GM23338 (cell line): Measurements from ENCODE around the gene C14orf93. TPM values are rescaled to one million over a fixed set of nuclear protein-coding genes. Genes with fewer than 3 reads are reported as not detected.
A peak's percentile ranks its signal among the peaks of the same experiment; 100 is the strongest.

Experiments used
- ATAC-seq: fragments of 200-7000 bp; cut with Tn5 transposase; 3 replicates; pipeline ENCODE4 v1.9.1; 2020
- DNase-seq: peaks from one replicate; pipeline ENCODE4 v3.0.0-alpha.2; 2015; ENCODE audit warnings: low spot score
- H2AFZ ChIP-seq: fragments of 200-600 bp; sonication (generic); 2 replicates; pipeline ENCODE4 v1.8.0; 2016; ENCODE audit warnings: antibody characterized with exemption, mild to moderate bottlenecking, moderate library complexity
- H3F3A ChIP-seq: fragments of 200-600 bp; sonication (generic); replicated peaks from 2 replicates; pipeline ENCODE4 v1.8.0; 2017; ENCODE audit warnings: antibody characterized with exemption, mixed run types, low read depth
- H3K27ac ChIP-seq: fragments of 200-600 bp; sonication (generic); 2 replicates; pipeline ENCODE4 v1.6.1; 2016; ENCODE audit warnings: low read depth
- H3K27me3 ChIP-seq: fragments of 200-600 bp; sonication (generic); 2 replicates; pipeline ENCODE4 v1.8.0; 2016; ENCODE audit warnings: mild to moderate bottlenecking, mixed run types, moderate library complexity; ENCODE audit not compliant: insufficient read depth
- H3K36me3 ChIP-seq: fragments of 200-600 bp; sonication (generic); 2 replicates; pipeline ENCODE4 v1.8.0; 2016; ENCODE audit warnings: mild to moderate bottlenecking; ENCODE audit not compliant: insufficient read depth
- H3K4me1 ChIP-seq: fragments of 200-600 bp; sonication (generic); 2 replicates; pipeline ENCODE4 v1.8.0; 2016; ENCODE audit warnings: mild to moderate bottlenecking, moderate library complexity; ENCODE audit not compliant: insufficient read depth
- H3K4me2 ChIP-seq: fragments of 200-600 bp; sonication (generic); 2 replicates; pipeline ENCODE4 v1.7.1; 2017; ENCODE audit warnings: mixed run types
- H3K4me3 ChIP-seq: fragments of 200-600 bp; sonication (generic); 2 replicates; pipeline ENCODE4 v1.6.1; 2016; ENCODE audit warnings: mixed run types
- H3K79me2 ChIP-seq: fragments of 200-600 bp; sonication (generic); replicated peaks from 2 replicates; pipeline ENCODE4 v1.8.0; 2017; ENCODE audit warnings: mild to moderate bottlenecking; ENCODE audit not compliant: insufficient read depth
- H3K9me2 ChIP-seq: fragments of 200-600 bp; sonication (generic); 2 replicates; pipeline ENCODE4 v1.8.0; 2017; ENCODE audit not compliant: insufficient read depth
- H4K20me1 ChIP-seq: fragments of 200-600 bp; sonication (generic); replicated peaks from 2 replicates; pipeline ENCODE4 v1.8.0; 2017; ENCODE audit warnings: mild to moderate bottlenecking; ENCODE audit not compliant: insufficient read depth
- H3K27ac Mint-ChIP-seq: 2 replicates; pipeline ENCODE4 v1.8.0; 2020; ENCODE audit warnings: inconsistent platforms, mild to moderate bottlenecking, moderate library complexity, mixed read lengths
- H3K27me3 Mint-ChIP-seq: 3 replicates; pipeline ENCODE4 v1.8.0; 2022; ENCODE audit warnings: low read depth, mild to moderate bottlenecking, moderate library complexity, mixed read lengths, inconsistent platforms; ENCODE audit not compliant: insufficient read depth, poor library complexity
- H3K36me3 Mint-ChIP-seq: 3 replicates; pipeline ENCODE4 v1.8.0; 2021; ENCODE audit warnings: low read depth, mild to moderate bottlenecking, inconsistent platforms, moderate library complexity, mixed read lengths
- H3K4me1 Mint-ChIP-seq: 3 replicates; pipeline ENCODE4 v1.8.0; 2020; ENCODE audit warnings: mild to moderate bottlenecking, inconsistent platforms, mixed read lengths
- H3K4me3 Mint-ChIP-seq: 3 replicates; pipeline ENCODE4 v1.8.0; 2021; ENCODE audit warnings: moderate library complexity, mild to moderate bottlenecking, inconsistent platforms, mixed read lengths
- H3K9me3 Mint-ChIP-seq: 3 replicates; pipeline ENCODE4 v1.8.0; 2020; ENCODE audit warnings: moderate library complexity, mild to moderate bottlenecking, inconsistent platforms, mixed read lengths
- CREB1 ChIP-seq: fragments of 250-450 bp; sonication (Bioruptor Pico); IDR thresholded peaks from 2 replicates; pipeline ENCODE4 v1.5.0; 2020; ENCODE audit warnings: low read depth, mild to moderate bottlenecking, moderate library complexity
- EZH2 ChIP-seq: fragments of 200-600 bp; sonication (generic); IDR thresholded peaks from one replicate; pipeline ENCODE4 v1.8.0; 2017; ENCODE audit warnings: antibody characterized with exemption, mild to moderate bottlenecking, low read depth; ENCODE audit not compliant: unreplicated experiment
- EZH2phosphoT487 ChIP-seq: fragments of 200-600 bp; sonication (generic); IDR thresholded peaks from one replicate; pipeline ENCODE4 v1.8.1; 2018; ENCODE audit warnings: antibody characterized with exemption; ENCODE audit not compliant: unreplicated experiment
- JUNB ChIP-seq: IDR thresholded peaks from one replicate; pipeline ENCODE4 v1.6.1; 2016; ENCODE audit warnings: antibody characterized with exemption; ENCODE audit not compliant: unreplicated experiment
- NANOG ChIP-seq: IDR thresholded peaks from 2 replicates; pipeline ENCODE4 v1.6.1; 2016; ENCODE audit warnings: antibody characterized with exemption, borderline replicate concordance
- POLR2AphosphoS5 ChIP-seq: IDR thresholded peaks from 2 replicates; pipeline ENCODE4 v1.6.1; 2016; ENCODE audit warnings: antibody characterized with exemption, low read depth
- STAT1 ChIP-seq: IDR thresholded peaks from one replicate; pipeline ENCODE4 v1.6.1; 2016; ENCODE audit warnings: antibody characterized with exemption; ENCODE audit not compliant: unreplicated experiment
- ZNF114 ChIP-seq: fragments of 250-450 bp; sonication (Bioruptor Pico); IDR thresholded peaks from 2 replicates; pipeline ENCODE4 v1.5.0; 2020; ENCODE audit warnings: mild to moderate bottlenecking, moderate library complexity
- ZNF331 ChIP-seq: fragments of 250-450 bp; sonication (Bioruptor Pico); IDR thresholded peaks from 2 replicates; pipeline ENCODE4 v1.5.0; 2020; ENCODE audit warnings: low read depth, mild to moderate bottlenecking, moderate library complexity
- ZNF462 ChIP-seq: fragments of 250-450 bp; sonication (Bioruptor Pico); IDR thresholded peaks from 2 replicates; pipeline ENCODE4 v1.5.0; 2020; ENCODE audit warnings: mild to moderate bottlenecking, moderate library complexity
- polyA plus RNA-seq: library from polyadenylated mRNA; unstranded; fragments of >200 nt; fragmentation: Nextera tagmentation; extraction: Ambion mirVana; gene quantifications from 2 replicates; pipeline ENCODE4 v1.2.1, GENCODE V29; 2016
- total RNA-seq: library from RNA; depleted of rRNA; stranded (reverse); fragments of >200 nt; shearing (Covaris generic); gene quantifications from 2 replicates; pipeline ENCODE4 v1.2.3, GENCODE V29; 2014
- TF ChIP-seq, protein P1 (sequence below): IDR thresholded peaks from one replicate; pipeline ENCODE4 v1.6.1; 2018; ENCODE audit warnings: antibody characterized with exemption; ENCODE audit not compliant: unreplicated experiment
- TF ChIP-seq, protein P2 (sequence below): IDR thresholded peaks from 2 replicates; pipeline ENCODE4 v1.6.1; 2016; ENCODE audit warnings: antibody characterized with exemption
- TF ChIP-seq, protein P3 (sequence below), 2 experiments: fragments of 200-600 bp in 1 of 2; sonication (generic) in 1 of 2; conservative IDR thresholded peaks; 2 replicates each; pipeline versions ENCODE4 v1.5.1 to v1.6.1; 2016 to 2017; ENCODE audit warnings: antibody characterized with exemption in 2 of 2, low read depth in 2 of 2, mild to moderate bottlenecking in 2 of 2, moderate library complexity in 1 of 2

Gene C14orf93
- total and polyA plus RNA-seq, 2 experiments from 2014 or later = 3.5 to 11.7 TPM

GRCh38 chr14:22979748-22980392 is 30.1 kb downstream of the C14orf93 start:
- Mint-ChIP-seq H3K27ac (no peak overlapping the region), H3K27me3 (peaks cover 17% of the 10 kb centered on the region), H3K9me3 (peaks cover 10% of the 10 kb centered on the region; the same call in 2 of the 3 replicates), H3K36me3 (peaks cover 52% of the 10 kb centered on the region), H3K4me3 (peak overlapping the region; percentile 69), H3K4me1 (peaks cover 48% of the 10 kb centered on the region)
- ATAC-seq = no peak
- peaks cover 16% of the 10 kb centered on the region; the same call in 1 of the 2 replicates for H3K36me3 ChIP-seq
- peaks cover 32% of the 10 kb centered on the region for H3F3A ChIP-seq
- H4K20me1 ChIP-seq = no peaks in the 10 kb centered on the region; the same call in 1 of the 2 replicates
- peaks cover 41% of the 10 kb centered on the region for H3K4me1 ChIP-seq
- 0 out of 2 replicates have a peak overlapping the region, but pooled peaks have one; percentile 81 for H3K27ac ChIP-seq
- peak overlapping the region; percentile 92 for H3K4me2 ChIP-seq
- H3K27me3 ChIP-seq = peaks cover 19% of the 10 kb centered on the region
- no peak for DNase-seq
- H3K4me3 ChIP-seq = peak overlapping the region; percentile 70
- H3K79me2 ChIP-seq = peaks cover 47% of the 10 kb centered on the region
- H3K9me2 ChIP-seq = no peaks in the 10 kb centered on the region
- TF ChIP-seq, protein P1, sequence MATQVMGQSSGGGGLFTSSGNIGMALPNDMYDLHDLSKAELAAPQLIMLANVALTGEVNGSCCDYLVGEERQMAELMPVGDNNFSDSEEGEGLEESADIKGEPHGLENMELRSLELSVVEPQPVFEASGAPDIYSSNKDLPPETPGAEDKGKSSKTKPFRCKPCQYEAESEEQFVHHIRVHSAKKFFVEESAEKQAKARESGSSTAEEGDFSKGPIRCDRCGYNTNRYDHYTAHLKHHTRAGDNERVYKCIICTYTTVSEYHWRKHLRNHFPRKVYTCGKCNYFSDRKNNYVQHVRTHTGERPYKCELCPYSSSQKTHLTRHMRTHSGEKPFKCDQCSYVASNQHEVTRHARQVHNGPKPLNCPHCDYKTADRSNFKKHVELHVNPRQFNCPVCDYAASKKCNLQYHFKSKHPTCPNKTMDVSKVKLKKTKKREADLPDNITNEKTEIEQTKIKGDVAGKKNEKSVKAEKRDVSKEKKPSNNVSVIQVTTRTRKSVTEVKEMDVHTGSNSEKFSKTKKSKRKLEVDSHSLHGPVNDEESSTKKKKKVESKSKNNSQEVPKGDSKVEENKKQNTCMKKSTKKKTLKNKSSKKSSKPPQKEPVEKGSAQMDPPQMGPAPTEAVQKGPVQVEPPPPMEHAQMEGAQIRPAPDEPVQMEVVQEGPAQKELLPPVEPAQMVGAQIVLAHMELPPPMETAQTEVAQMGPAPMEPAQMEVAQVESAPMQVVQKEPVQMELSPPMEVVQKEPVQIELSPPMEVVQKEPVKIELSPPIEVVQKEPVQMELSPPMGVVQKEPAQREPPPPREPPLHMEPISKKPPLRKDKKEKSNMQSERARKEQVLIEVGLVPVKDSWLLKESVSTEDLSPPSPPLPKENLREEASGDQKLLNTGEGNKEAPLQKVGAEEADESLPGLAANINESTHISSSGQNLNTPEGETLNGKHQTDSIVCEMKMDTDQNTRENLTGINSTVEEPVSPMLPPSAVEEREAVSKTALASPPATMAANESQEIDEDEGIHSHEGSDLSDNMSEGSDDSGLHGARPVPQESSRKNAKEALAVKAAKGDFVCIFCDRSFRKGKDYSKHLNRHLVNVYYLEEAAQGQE = no peak
- TF ChIP-seq CREB1 (CRISPR knock-in tag) (no peak), POLR2AphosphoS5 (no peak), ZNF331 (CRISPR knock-in tag) (no peak), EZH2phosphoT487 (no peak), ZNF462 (no peak), ZNF114 (CRISPR knock-in tag) (no peak), STAT1 (no peak), JUNB (no peak), EZH2 (no peak), NANOG (no peak)
- TF ChIP-seq, protein P2, sequence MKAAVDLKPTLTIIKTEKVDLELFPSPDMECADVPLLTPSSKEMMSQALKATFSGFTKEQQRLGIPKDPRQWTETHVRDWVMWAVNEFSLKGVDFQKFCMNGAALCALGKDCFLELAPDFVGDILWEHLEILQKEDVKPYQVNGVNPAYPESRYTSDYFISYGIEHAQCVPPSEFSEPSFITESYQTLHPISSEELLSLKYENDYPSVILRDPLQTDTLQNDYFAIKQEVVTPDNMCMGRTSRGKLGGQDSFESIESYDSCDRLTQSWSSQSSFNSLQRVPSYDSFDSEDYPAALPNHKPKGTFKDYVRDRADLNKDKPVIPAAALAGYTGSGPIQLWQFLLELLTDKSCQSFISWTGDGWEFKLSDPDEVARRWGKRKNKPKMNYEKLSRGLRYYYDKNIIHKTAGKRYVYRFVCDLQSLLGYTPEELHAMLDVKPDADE = no peak
- TF ChIP-seq, protein P3, sequence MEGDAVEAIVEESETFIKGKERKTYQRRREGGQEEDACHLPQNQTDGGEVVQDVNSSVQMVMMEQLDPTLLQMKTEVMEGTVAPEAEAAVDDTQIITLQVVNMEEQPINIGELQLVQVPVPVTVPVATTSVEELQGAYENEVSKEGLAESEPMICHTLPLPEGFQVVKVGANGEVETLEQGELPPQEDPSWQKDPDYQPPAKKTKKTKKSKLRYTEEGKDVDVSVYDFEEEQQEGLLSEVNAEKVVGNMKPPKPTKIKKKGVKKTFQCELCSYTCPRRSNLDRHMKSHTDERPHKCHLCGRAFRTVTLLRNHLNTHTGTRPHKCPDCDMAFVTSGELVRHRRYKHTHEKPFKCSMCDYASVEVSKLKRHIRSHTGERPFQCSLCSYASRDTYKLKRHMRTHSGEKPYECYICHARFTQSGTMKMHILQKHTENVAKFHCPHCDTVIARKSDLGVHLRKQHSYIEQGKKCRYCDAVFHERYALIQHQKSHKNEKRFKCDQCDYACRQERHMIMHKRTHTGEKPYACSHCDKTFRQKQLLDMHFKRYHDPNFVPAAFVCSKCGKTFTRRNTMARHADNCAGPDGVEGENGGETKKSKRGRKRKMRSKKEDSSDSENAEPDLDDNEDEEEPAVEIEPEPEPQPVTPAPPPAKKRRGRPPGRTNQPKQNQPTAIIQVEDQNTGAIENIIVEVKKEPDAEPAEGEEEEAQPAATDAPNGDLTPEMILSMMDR (conservative IDR thresholded peaks at IDR 0.05; ENCODE audit: low read depth in 2 of 2) = no peak
- H2AFZ ChIP-seq = no peak overlapping the region
